Tibial artery (tissue), 4 donors: ENCODE results near the gene RACK1.

ENCODE experiments used
- DNase-seq, 2 donors: peaks; one replicate each; pipeline ENCODE4 v3.0.0-alpha.2; 2019
- H3K27ac ChIP-seq, 2 donors: fragments of 200-600 bp; sonication (generic) in 1 of 2; 1 replicate in 1 of 2; 2 replicates in 1 of 2; pipeline ENCODE4 v1.5.1; 2018 to 2019; ENCODE audit warnings: mild to moderate bottlenecking in 1 of 2
- H3K27me3 ChIP-seq, 2 donors: fragments of 200-600 bp; sonication (generic) in 1 of 2; one replicate each; pipeline versions ENCODE4 v1.5.1 to v1.6.0; 2016 to 2019
- H3K36me3 ChIP-seq, 3 donors: fragments of 200-600 bp; sonication (generic) in 2 of 3; one replicate each; pipeline ENCODE4 v1.5.1; 2016 to 2019; ENCODE audit warnings: mild to moderate bottlenecking in 2 of 3
- H3K4me1 ChIP-seq, 4 donors: fragments of 200-600 bp; sonication (generic) in 2 of 4; 1 replicate in 3 of 4; 2 replicates in 1 of 4; pipeline ENCODE4 v1.5.1; 2016 to 2019
- H3K4me3 ChIP-seq, 2 donors: fragments of 200-600 bp; sonication (generic) in 1 of 2; 1 replicate in 1 of 2; 2 replicates in 1 of 2; pipeline ENCODE4 v1.5.1; 2018 to 2019; ENCODE audit warnings: mild to moderate bottlenecking in 2 of 2
- H3K9me3 ChIP-seq, 3 donors: fragments of 200-600 bp; sonication (generic) in 1 of 3; one replicate each; pipeline ENCODE4 v1.5.1; 2016 to 2019
- intact Hi-C: fragments of 100-400 bp; cut with DNase I; formaldehyde crosslinking; loops from one replicate; pipeline ENCODE4 v1.15.0; 2023; ENCODE audit warnings: low total_unique reads
- TF ChIP-seq, protein P1 (sequence below), 2 experiments: fragments of 200-600 bp in 1 of 2; fragments of 450-650 bp in 1 of 2; IDR thresholded peaks; one replicate each; pipeline ENCODE4 v1.5.1; 2017 to 2019; ENCODE audit warnings: antibody characterized with exemption in 2 of 2, mild to moderate bottlenecking in 1 of 2, moderate library complexity in 1 of 2

Gene RACK1

GRCh38 chr5:181231432-181231831, 12.3 kb downstream of the RACK1 start:
- DNase-seq = no peak
- intact Hi-C loops = no loop called here
- Histone ChIP-seq H3K4me1 (no peaks in the 10 kb centered on the region), H3K9me3 (no peaks in the 10 kb centered on the region), H3K36me3 (peaks cover 15 to 78% (median 46%) of the 10 kb centered on the region in 3 donors), H3K4me3 (no peak overlapping the region), H3K27me3 (no peaks in the 10 kb centered on the region), H3K27ac (no peak overlapping the region)
- TF ChIP-seq, protein P1, sequence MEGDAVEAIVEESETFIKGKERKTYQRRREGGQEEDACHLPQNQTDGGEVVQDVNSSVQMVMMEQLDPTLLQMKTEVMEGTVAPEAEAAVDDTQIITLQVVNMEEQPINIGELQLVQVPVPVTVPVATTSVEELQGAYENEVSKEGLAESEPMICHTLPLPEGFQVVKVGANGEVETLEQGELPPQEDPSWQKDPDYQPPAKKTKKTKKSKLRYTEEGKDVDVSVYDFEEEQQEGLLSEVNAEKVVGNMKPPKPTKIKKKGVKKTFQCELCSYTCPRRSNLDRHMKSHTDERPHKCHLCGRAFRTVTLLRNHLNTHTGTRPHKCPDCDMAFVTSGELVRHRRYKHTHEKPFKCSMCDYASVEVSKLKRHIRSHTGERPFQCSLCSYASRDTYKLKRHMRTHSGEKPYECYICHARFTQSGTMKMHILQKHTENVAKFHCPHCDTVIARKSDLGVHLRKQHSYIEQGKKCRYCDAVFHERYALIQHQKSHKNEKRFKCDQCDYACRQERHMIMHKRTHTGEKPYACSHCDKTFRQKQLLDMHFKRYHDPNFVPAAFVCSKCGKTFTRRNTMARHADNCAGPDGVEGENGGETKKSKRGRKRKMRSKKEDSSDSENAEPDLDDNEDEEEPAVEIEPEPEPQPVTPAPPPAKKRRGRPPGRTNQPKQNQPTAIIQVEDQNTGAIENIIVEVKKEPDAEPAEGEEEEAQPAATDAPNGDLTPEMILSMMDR (IDR thresholded peaks at IDR 0.05) = no peak

GRCh38 chr5:181230551-181230950, 13.2 kb downstream of the RACK1 start:
- TF ChIP-seq, protein P1 (IDR thresholded peaks at IDR 0.05) = no peak
- Histone ChIP-seq H3K27me3 (no peaks in the 10 kb centered on the region), H3K36me3 (peaks cover 9 to 70% (median 37%) of the 10 kb centered on the region in 3 donors), H3K4me3 (no peak overlapping the region), H3K27ac (no peak overlapping the region), H3K4me1 (peaks cover 0 to 2% (median 0%) of the 10 kb centered on the region in 4 donors), H3K9me3 (no peaks in the 10 kb centered on the region)
- intact Hi-C loops = no loop called here
- no peak for DNase-seq

DNA sequence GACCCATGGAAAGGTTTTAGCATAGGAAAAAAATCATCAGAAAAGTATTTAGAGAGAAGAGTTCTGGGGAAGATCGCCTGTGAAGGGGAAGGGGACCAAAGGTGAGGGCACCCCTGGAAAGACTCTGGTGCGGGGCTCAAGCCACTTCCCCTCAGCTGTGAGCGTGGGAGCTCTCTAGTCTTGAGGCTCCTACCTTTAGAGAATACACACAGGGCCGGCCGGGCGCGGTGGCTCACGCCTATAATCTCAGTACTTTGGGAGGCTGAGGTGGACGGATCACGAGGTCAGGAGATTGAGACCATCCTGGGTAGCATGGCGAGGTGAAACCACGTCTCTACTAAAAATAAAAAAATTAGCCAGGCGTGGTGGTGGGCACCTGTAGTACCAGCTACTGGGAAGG, 13.7 kb downstream of the RACK1 start:
- DNase-seq = no peak
- H3K4me1 ChIP-seq = peaks cover 0 to 4% (median 1%) of the 10 kb centered on the region in 4 donors
- intact Hi-C loops = no loop called here
- no peaks in the 10 kb centered on the region for H3K9me3 ChIP-seq
- TF ChIP-seq, protein P1 (IDR thresholded peaks at IDR 0.05) = no peak
- H3K27me3 ChIP-seq = no peaks in the 10 kb centered on the region
- H3K4me3 ChIP-seq = no peak overlapping the region
- no peak overlapping the region for H3K27ac ChIP-seq
- H3K36me3 ChIP-seq = peaks cover 9 to 64% (median 31%) of the 10 kb centered on the region in 3 donors

- Histone ChIP-seq H3K4me3 (peak overlapping the region; percentile 68 to 95), H3K9me3 (no peaks in the 10 kb centered on the region), H3K4me1 (peaks cover 6 to 18% (median 11%) of the 10 kb centered on the region in 4 donors), H3K27ac (peak overlapping the region; percentile 89 to 94), H3K36me3 (peaks cover 0 to 18% (median 0%) of the 10 kb centered on the region in 3 donors), H3K27me3 (no peaks in the 10 kb centered on the region)
- intact Hi-C loops = no loop called here
- peak in 1 of 2 donors; percentile 77 for DNase-seq
- TF ChIP-seq, protein P1 (IDR thresholded peaks at IDR 0.05) = no peak
Measured at GRCh38 chr5:181224390-181225229, 19.1 kb downstream of the RACK1 start.

GRCh38 chr5:181223729-181224389, 19.8 kb downstream of the RACK1 start:
- Histone ChIP-seq H3K4me1 (peaks cover 6 to 19% (median 11%) of the 10 kb centered on the region in 4 donors), H3K27ac (peak overlapping the region; percentile 89 to 94), H3K27me3 (no peaks in the 10 kb centered on the region), H3K4me3 (peak overlapping the region; percentile 68 to 95), H3K36me3 (peaks cover 0 to 14% (median 0%) of the 10 kb centered on the region in 3 donors), H3K9me3 (no peaks in the 10 kb centered on the region)
- DNase-seq = peak in 1 of 2 donors; percentile 59
- TF ChIP-seq, protein P1 (IDR thresholded peaks at IDR 0.05) = no peak
- intact Hi-C loops = loop anchor here (2.0 kb wide), 1 partner anchor 35 kb away; no protein-coding TSS in a partner anchor
